GM12891 (cell line): ENCODE results near the gene RAP2C.

Experiments
- POLR2A ChIP-seq: IDR thresholded peaks from 2 replicates; pipeline ENCODE4 v1.6.1; 2011; ENCODE audit warnings: low read depth, low read length, control low read depth
- POLR2AphosphoS5 ChIP-seq: IDR thresholded peaks from 2 replicates; pipeline ENCODE4 v1.6.1; 2011; ENCODE audit warnings: low read depth, low read length, control low read depth
- POU2F2 ChIP-seq: IDR thresholded peaks from 2 replicates; pipeline ENCODE4 v1.6.1; 2011; ENCODE audit warnings: low read depth, mild to moderate bottlenecking, control low read depth, low read length, moderate library complexity
- SPI1 ChIP-seq: IDR thresholded peaks from 2 replicates; pipeline ENCODE4 v1.6.1; 2011; ENCODE audit warnings: low read depth, low read length, control low read depth
- TAF1 ChIP-seq: IDR thresholded peaks from 2 replicates; pipeline ENCODE4 v1.6.1; 2011; ENCODE audit warnings: low read depth, low read length, control low read depth

DNA sequence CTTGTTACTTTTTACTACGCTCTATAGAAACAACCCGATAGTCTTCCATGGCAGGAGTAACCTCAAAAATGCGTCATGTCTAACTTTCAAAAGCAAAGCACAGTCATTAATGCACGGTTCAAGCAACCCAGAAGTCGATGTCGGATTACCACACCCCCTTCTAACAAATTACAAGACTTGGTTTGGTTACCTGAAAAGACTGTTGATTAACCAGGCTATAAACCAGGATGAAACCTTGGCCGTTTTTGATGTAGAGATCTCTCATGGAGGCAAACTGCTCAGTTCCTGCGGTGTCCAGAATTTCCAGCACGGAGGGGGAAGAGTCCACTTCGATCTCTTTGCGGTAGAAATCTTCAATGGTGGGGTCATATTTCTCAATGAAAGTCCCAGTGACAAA, 2.4 kb downstream of the RAP2C start:
- no peak for TF ChIP-seq POLR2A
- no peak for TF ChIP-seq TAF1
- no peak for TF ChIP-seq POLR2AphosphoS5
- no peak for TF ChIP-seq SPI1
- TF ChIP-seq POU2F2: no peak
